Measurements from ENCODE around the gene CFAP74.

Gene CFAP74

GRCh38 chr1:1925437-1926345 lies 77.9 kb downstream of the CFAP74 start:
- peak; percentile 54 for TF ChIP-seq USF1 (IDR thresholded peaks at IDR 0.05)
- TF ChIP-seq ZBTB7A (IDR thresholded peaks at IDR 0.05; ENCODE audit: low read depth) = no peak

GRCh38 chr1:1924849-1925248 lies 78.7 kb downstream of the CFAP74 start:
- TF ChIP-seq REST (IDR thresholded peaks at IDR 0.05; ENCODE audit: low read depth) (no peak), YY1 (IDR thresholded peaks at IDR 0.05; ENCODE audit: low read depth) (no peak), EP300 (IDR thresholded peaks at IDR 0.05; ENCODE audit: borderline replicate concordance) (no peak), NFIC (IDR thresholded peaks at IDR 0.05) (no peak), CEBPB (IDR thresholded peaks at IDR 0.05) (no peak), EGR1 (IDR thresholded peaks at IDR 0.05) (no peak), USF1 (IDR thresholded peaks at IDR 0.05) (no peak), TEAD4 (IDR thresholded peaks at IDR 0.05) (no peak), RAD21 (IDR thresholded peaks at IDR 0.05; ENCODE audit: low read depth) (no peak), CREB1 (IDR thresholded peaks at IDR 0.05; ENCODE audit: low read depth) (no peak), TCF12 (IDR thresholded peaks at IDR 0.05; ENCODE audit: low read depth) (no peak), FOXM1 (IDR thresholded peaks at IDR 0.05; ENCODE audit: borderline replicate concordance, low read depth) (no peak), ZBTB7A (IDR thresholded peaks at IDR 0.05; ENCODE audit: low read depth) (no peak), TAF1 (IDR thresholded peaks at IDR 0.05; ENCODE audit: low read depth) (no peak)
- TF ChIP-seq, protein P1, sequence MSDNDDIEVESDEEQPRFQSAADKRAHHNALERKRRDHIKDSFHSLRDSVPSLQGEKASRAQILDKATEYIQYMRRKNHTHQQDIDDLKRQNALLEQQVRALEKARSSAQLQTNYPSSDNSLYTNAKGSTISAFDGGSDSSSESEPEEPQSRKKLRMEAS (IDR thresholded peaks at IDR 0.05) = no peak

GRCh38 chr1:1924386-1924785 lies 79.2 kb downstream of the CFAP74 start:
- no peak for TF ChIP-seq TCF12 (IDR thresholded peaks at IDR 0.05; ENCODE audit: low read depth)
- TF ChIP-seq USF1 (IDR thresholded peaks at IDR 0.05) = no peak
- TF ChIP-seq TAF1 (IDR thresholded peaks at IDR 0.05; ENCODE audit: low read depth) = no peak
- no peak for TF ChIP-seq YY1 (IDR thresholded peaks at IDR 0.05; ENCODE audit: low read depth)
- TF ChIP-seq NFIC (IDR thresholded peaks at IDR 0.05) = no peak
- no peak for TF ChIP-seq FOXM1 (IDR thresholded peaks at IDR 0.05; ENCODE audit: borderline replicate concordance, low read depth)

DNA sequence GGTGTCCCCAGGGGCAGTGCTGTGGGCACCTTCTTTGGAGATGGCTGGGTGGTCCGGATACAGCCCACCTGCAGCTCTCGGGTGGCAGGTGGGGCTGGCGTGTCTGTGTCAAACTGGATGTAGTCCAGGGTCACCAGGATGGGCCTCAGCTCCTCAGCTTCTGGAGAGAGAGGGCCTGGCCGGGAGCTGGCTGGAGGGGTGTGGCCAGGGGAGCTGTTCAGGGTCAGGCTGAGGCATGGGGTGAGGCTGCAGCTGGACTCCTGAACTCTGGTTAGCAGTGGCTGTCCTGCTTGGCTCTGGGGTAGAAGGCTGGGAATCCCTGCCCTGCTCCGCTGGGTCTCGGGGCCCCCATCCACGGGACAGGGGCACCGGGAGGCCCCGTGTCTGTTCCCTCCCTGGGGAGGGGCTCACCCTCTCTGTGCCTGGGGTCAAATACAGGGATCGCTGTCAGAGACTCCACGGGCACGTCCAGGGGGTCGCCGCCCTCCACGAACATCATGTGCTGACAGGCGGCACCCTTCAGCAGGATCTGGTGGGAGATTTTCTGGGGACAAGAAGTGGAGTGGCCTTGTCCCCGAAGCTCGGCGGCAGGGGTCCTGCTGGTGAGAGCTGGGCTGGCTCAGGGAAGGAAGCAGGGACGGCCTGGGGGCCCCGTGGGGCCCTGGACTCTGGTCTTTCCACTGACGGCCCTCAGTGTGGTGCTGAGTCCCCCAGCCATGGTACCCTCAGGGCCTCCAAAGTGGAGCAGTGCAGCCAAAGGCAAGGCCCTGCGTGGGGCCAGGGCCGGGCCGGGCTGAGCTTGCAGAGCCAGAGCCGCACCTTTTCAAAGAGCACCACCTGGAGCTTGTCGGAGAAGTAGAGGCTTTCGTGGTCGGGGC lies 80.4 kb downstream of the CFAP74 start:
- TF ChIP-seq EGR1 (IDR thresholded peaks at IDR 0.05) = no peak
- TF ChIP-seq CEBPB (IDR thresholded peaks at IDR 0.05) = no peak
- no peak for TF ChIP-seq TAF1 (IDR thresholded peaks at IDR 0.05; ENCODE audit: low read depth)
- no peak for TF ChIP-seq TEAD4 (IDR thresholded peaks at IDR 0.05)
- TF ChIP-seq REST (IDR thresholded peaks at IDR 0.05; ENCODE audit: low read depth) = no peak

GRCh38 chr1:1922702-1922955 lies 81.0 kb downstream of the CFAP74 start:
- TF ChIP-seq EP300 (IDR thresholded peaks at IDR 0.05; ENCODE audit: borderline replicate concordance) (no peak), TEAD4 (IDR thresholded peaks at IDR 0.05) (no peak), EGR1 (IDR thresholded peaks at IDR 0.05) (no peak), FOXM1 (IDR thresholded peaks at IDR 0.05; ENCODE audit: borderline replicate concordance, low read depth) (no peak), CEBPB (IDR thresholded peaks at IDR 0.05) (no peak), RAD21 (IDR thresholded peaks at IDR 0.05; ENCODE audit: low read depth) (no peak), ZBTB7A (IDR thresholded peaks at IDR 0.05; ENCODE audit: low read depth) (no peak), USF1 (IDR thresholded peaks at IDR 0.05) (no peak), YY1 (IDR thresholded peaks at IDR 0.05; ENCODE audit: low read depth) (no peak), TCF12 (IDR thresholded peaks at IDR 0.05; ENCODE audit: low read depth) (no peak), REST (IDR thresholded peaks at IDR 0.05; ENCODE audit: low read depth) (no peak), NFIC (IDR thresholded peaks at IDR 0.05) (no peak), CREB1 (IDR thresholded peaks at IDR 0.05; ENCODE audit: low read depth) (no peak), TAF1 (IDR thresholded peaks at IDR 0.05; ENCODE audit: low read depth) (no peak)
- TF ChIP-seq, protein P1 (IDR thresholded peaks at IDR 0.05) = no peak
